ENCODE measurements around the gene KIF22. TPM values are rescaled to one million over a fixed set of nuclear protein-coding genes. Genes with fewer than 3 reads are reported as not detected.

KIF22 gene
- total RNA-seq, 1 donor from 2014 or later = 20.0 TPM

- no peak for DNase-seq (ENCODE audit: extremely low spot score, unreplicated experiment)
- Mint-ChIP-seq H3K27me3 (ENCODE audit: unreplicated experiment) (no peaks in the 10 kb centered on the region), H3K4me3 (ENCODE audit: unreplicated experiment) (peak overlapping the region; percentile 88), H3K27ac (ENCODE audit: unreplicated experiment) (peak overlapping the region; percentile 96), H3K4me1 (ENCODE audit: unreplicated experiment) (peaks cover 77% of the 10 kb centered on the region), H3K9me3 (ENCODE audit: unreplicated experiment) (no peaks in the 10 kb centered on the region), H3K36me3 (ENCODE audit: unreplicated experiment) (peaks cover 13% of the 10 kb centered on the region)
- TF ChIP-seq CTCF (IDR thresholded peaks at IDR 0.05) = no peak
Observed at GRCh38 chr16:29819506-29819905, 29.0 kb downstream of the KIF22 start.

- Mint-ChIP-seq H3K27me3 (ENCODE audit: unreplicated experiment) (no peaks in the 10 kb centered on the region), H3K27ac (ENCODE audit: unreplicated experiment) (peak within 1 kb of the TSS; percentile 96), H3K9me3 (ENCODE audit: unreplicated experiment) (no peaks in the 10 kb centered on the region), H3K4me1 (ENCODE audit: unreplicated experiment) (peaks cover 77% of the 10 kb centered on the region), H3K4me3 (ENCODE audit: unreplicated experiment) (peak within 1 kb of the TSS; percentile 88), H3K36me3 (ENCODE audit: unreplicated experiment) (peaks cover 13% of the 10 kb centered on the region)
- TF ChIP-seq CTCF (IDR thresholded peaks at IDR 0.05) = no peak
- no peak for DNase-seq (ENCODE audit: extremely low spot score, unreplicated experiment)
Observed at GRCh38 chr16:29820271-29820701, 29.7 kb downstream of the KIF22 start, which contains the start of gene MVP. MVP (plus strand) TSS chr16:29820462; CDS start chr16:29830550, 10,088 bp downstream.

GRCh38 chr16:29820730-29821642, 30.4 kb downstream of the KIF22 start:
- Mint-ChIP-seq H3K27ac (ENCODE audit: unreplicated experiment) (peak overlapping the region; percentile 96), H3K4me1 (ENCODE audit: unreplicated experiment) (peaks cover 75% of the 10 kb centered on the region), H3K4me3 (ENCODE audit: unreplicated experiment) (peak overlapping the region; percentile 88), H3K27me3 (ENCODE audit: unreplicated experiment) (no peaks in the 10 kb centered on the region), H3K36me3 (ENCODE audit: unreplicated experiment) (peaks cover 13% of the 10 kb centered on the region), H3K9me3 (ENCODE audit: unreplicated experiment) (no peaks in the 10 kb centered on the region)
- TF ChIP-seq CTCF (IDR thresholded peaks at IDR 0.05) = no peak
- no peak for DNase-seq (ENCODE audit: extremely low spot score, unreplicated experiment)

GRCh38 chr16:29821643-29822115, 31.1 kb downstream of the KIF22 start:
- no peak for DNase-seq (ENCODE audit: extremely low spot score, unreplicated experiment)
- Mint-ChIP-seq H3K9me3 (ENCODE audit: unreplicated experiment) (no peaks in the 10 kb centered on the region), H3K4me3 (ENCODE audit: unreplicated experiment) (peak overlapping the region; percentile 88), H3K36me3 (ENCODE audit: unreplicated experiment) (peaks cover 13% of the 10 kb centered on the region), H3K27me3 (ENCODE audit: unreplicated experiment) (no peaks in the 10 kb centered on the region), H3K27ac (ENCODE audit: unreplicated experiment) (peak overlapping the region; percentile 96), H3K4me1 (ENCODE audit: unreplicated experiment) (peaks cover 74% of the 10 kb centered on the region)
- TF ChIP-seq CTCF (IDR thresholded peaks at IDR 0.05) = no peak

GRCh38 chr16:29824589-29825144, 34.1 kb downstream of the KIF22 start:
- Mint-ChIP-seq H3K27ac (ENCODE audit: unreplicated experiment) (peak overlapping the region; percentile 89), H3K4me3 (ENCODE audit: unreplicated experiment) (peak overlapping the region; percentile 39), H3K9me3 (ENCODE audit: unreplicated experiment) (no peaks in the 10 kb centered on the region), H3K27me3 (ENCODE audit: unreplicated experiment) (no peaks in the 10 kb centered on the region), H3K4me1 (ENCODE audit: unreplicated experiment) (peaks cover 53% of the 10 kb centered on the region), H3K36me3 (ENCODE audit: unreplicated experiment) (peaks cover under 1% of the 10 kb centered on the region)
- TF ChIP-seq CTCF (IDR thresholded peaks at IDR 0.05) = no peak
- DNase-seq (ENCODE audit: extremely low spot score, unreplicated experiment) = no peak
